Activated CD8-positive, alpha-beta memory T cell treated with anti-CD3 and anti-CD28 coated beads, Interleukin-2, amount 50 U/mL, for 4 hours (primary cell): ENCODE results near the gene LRRC75B.
"Not testable (repeated sequence)": the region's sequence is repeated elsewhere in the genome, so short reads cannot be mapped to it uniquely, and the experiment has no call there.

Experiments used
- DNase-seq: peaks from one replicate; pipeline ENCODE4 v3.0.0-alpha.2; 2020

The LRRC75B gene

DNA sequence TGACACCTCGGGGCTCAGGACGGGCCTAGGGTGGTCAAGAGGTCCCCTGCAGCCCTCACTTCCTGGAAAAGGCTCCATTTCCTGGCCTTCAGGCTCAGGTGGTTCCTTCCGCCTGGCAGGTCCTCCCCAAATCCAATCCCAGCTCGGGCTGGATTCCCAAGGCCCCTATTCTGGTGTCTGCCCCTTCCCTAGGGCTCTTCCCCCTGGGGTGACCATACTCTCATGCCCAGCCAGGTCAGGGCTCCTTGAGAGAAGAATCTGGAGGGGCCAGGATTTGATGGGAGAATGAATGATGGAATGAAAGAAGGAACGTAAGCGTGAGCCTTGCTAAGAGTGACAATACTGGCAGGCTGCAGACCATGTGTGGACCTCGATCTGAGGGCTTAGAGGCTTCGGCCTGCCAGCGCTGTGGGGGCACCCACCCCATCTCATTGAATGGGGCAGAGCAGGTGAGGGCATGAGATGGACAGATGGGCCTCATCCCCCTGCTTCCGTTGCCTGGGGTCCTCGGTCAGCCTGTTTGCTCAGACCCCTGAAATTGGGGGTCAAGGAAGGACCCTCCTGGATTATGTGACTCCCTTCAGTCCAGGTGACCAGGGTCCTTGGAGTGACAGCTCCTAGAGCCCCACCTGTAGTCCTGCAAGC, 9.4 kb upstream of the LRRC75B start:
- not testable (repeated sequence) for DNase-seq

DNA sequence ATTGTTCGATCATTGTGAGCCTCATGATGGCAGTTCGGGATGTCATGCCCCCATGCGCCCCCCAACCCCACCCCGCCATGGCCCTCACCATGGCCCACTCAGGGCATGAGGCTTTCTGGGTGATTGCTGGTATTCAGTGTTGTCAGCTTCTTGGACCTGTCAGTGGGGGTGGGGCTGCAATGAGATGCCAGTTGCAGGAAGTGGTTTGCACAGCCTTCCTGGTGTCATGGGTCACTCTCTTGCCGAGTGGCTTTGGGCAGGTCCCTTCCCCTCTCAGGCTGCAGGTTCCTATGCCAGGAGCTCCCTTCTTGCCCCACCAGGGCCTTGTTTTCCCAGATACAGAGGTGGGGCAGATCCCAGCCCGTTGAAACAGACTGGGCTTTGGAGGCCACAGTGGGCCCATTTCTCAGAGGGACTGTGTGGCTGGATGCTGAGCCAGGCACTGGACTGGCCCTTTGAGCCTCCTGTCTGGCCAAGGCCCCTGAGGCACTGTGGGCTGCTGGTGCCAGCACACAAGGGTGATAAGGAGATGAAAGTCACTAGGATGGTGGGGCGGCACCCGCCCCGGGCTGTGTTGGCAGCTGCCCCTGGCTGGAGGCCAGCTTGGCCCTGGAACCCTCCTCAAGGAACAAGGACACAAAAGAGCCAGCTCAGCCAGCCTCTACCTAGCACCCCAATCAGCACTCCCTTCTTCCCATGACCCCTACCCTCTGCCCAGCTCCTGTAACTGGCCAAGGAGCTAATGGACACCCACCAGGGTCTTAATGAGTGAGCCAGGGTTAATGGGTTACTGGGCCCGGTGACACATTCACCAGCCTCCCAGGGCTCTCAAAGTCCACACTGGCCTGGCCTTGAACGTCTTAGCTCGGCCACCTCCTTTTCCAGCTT, 8.6 kb upstream of the LRRC75B start:
- DNase-seq, result no peak

DNA sequence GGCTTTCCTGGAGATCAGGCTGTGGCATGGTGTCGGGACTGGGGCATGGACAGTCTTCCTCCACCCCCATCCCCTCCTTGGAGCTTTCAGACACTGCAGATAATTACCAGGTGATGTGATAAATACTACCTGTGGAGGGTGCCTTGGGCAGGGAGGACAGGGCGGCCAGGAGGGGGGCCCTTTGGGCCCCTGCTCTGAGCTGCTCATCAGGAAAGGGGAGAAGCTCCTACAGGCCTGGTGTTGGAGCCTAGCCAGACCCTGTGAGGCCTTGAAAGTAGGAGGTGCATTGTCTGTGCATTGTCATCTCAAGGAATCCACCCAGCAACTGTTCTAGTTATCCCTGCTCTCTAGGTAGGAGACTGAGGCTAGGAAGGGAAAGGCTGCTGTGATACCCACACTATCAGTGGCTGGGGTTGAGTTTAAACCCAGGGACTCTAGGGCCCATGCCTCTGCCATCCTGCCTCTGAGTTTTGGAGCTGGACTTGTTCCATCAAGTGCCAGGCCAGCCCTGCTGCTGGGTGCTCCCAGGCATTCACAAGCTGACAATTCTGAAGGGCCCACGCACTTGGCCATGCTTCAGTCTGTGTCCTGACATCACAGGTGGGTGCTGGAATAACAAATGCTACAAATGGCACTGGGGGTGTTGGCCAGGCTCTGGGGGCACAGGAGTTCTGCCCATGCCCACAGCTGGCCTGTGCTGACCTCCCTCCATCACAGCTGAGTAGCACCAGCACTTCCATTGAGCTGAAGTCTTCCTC, 7.3 kb upstream of the LRRC75B start:
- not testable (repeated sequence) for DNase-seq

DNA sequence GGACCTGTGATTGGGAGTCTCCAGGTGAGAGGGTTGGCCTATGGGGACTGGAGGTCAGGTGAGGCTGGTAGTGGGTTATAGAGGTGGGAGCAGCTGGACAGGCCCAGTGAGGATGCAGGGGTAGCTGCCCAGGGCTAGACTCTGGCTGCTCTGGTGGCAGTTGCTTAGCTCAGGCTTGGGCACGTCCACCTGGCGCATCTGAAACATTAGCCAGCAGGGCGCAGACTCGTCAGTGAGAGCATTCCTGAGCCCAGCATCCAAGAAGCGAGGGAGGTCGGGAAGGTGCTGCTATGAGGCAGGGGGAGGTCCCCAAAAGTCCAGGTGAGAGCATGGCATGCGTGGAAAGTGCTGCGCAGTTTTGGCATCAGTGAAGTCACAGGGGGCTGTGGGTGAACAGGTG, 6.6 kb upstream of the LRRC75B start:
- DNase-seq, result no peak

DNA sequence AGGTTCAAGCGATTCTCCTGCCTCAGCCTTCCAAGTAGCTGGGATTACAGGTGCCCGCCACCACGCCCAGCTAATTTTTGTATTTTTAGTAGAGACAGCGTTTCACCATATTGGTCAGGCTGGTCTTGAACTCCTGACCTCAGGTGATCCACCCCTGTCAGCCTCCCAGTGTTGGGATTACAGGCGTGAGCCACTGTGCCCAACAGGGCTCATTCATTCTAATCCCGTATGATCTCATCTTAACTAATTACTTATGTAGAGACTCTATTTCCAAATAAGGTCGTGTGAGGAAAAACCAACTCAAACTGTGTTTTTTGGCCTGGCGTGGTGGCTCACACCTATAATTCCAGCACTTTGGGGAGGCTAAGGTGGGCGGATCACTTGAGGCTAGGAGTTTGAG, 4.2 kb upstream of the LRRC75B start:
- not testable (repeated sequence) for DNase-seq

DNA sequence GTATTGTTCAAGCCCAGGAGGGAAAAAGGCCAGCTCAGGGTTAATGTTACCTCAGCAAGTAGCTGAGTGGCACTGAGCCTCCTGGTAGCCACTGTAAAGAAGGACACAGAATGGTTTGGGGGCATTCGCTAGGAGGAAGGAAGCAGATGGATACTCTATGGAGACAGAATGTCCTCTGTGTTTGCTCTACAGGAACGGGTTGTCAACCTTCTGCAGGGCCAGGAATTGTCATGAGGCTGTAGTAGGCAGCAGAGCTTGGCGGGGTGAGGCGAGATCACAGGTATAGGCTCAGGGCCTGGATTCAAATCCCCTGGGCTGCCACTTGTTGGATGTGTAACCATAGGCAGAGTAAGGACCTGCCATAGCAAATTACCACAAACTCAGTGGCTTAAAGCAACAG, 3.0 kb upstream of the LRRC75B start:
- DNase-seq, result no peak

DNA sequence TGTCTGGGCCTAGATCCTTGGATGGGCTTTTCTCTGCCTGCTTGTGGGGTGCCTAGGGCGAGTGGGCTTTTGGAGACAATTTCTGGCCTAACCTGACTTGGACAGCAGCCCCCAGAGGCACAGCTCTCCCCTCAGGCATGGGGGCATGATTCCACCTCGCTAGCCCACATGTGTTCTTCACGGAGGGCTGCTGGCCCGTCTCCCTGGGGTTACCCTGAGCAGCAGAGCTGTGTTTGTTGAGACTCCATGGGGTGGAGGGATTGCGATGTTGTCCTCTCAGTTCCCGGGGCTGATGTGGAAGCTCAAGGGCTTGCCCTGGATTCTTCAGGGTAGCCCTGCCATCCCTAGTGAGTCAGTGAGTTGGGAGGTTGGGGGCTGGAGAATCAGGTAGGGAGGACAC, 2.4 kb upstream of the LRRC75B start:
- no peak for DNase-seq

DNA sequence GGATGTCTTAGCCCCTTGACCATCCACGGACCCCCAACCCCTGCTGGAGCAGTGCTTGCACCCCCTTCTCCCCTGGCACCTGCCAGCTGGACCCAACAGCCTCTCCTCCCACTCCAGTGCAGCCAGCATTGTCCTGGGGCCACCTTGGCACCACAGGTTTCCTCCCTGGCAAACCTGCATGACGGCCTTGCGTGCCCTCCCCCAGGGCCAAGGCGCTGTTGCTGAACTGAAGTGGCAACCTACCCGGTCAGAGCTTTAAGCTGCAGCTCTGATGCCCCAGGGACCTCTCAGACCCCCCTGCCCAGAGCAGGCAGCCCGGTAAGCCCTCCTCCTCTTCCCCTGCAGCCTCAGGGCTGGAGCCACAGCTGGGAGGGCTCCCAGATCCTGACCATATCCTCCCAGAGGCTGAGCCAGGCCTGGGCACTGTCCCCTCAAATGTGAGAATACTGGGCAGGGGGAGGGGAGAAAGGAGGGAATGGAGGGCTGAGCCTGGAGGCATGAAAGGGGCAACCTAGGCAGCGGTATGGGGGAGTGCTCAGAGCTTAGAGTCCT, 1.8 kb upstream of the LRRC75B start:
- DNase-seq, result no peak

DNA sequence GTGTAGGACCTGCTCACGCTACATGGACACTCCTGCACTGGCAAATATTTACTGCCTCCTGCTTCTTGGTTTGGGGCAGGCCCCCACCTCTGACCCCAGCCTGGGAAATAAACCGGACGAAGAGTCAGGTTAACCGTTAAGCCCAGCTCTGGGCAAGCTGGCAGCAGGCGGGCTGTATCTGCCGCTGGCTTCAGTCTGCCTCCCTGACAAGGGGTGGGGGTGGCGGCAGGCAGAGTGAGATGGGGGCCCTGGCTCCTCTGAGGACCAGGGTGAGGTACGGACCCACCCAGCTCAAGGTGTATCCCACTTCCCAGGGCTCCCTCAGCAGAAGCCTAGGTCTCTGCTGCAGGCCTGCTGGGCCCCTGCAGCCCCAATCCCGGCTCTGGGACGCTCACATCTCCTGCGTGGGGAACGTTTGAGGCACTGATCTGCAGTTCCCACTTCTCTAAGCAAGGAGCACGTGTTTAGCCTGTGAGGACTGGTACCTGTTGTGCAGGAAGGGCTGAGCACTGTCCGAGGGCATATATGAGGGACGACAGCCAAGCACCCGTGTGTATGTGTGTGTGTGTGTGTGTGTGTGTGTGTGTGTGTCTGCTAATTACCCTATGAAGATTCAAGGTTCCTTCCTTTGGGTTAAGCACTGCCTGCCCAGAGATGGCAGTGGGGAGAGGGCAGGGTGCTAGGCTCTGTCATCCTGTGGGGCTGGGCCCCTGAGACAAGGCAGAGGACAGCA, 1.1 kb upstream of the LRRC75B start:
- no peak for DNase-seq

DNA sequence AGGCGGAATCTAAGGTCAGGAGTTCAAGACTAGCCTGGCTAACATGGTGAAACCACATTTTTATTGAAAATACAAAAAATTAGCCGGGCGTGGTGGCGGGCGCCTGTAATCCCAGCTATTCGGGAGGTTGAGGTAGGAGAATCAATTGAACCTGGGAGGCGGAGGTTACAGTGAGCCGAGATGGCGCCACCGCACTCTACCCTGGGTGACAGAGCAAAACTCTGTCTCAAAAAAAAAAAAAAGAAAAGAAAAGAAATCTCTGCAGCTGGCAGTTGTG, 624 bp upstream of the LRRC75B start:
- not testable (repeated sequence) for DNase-seq

DNA sequence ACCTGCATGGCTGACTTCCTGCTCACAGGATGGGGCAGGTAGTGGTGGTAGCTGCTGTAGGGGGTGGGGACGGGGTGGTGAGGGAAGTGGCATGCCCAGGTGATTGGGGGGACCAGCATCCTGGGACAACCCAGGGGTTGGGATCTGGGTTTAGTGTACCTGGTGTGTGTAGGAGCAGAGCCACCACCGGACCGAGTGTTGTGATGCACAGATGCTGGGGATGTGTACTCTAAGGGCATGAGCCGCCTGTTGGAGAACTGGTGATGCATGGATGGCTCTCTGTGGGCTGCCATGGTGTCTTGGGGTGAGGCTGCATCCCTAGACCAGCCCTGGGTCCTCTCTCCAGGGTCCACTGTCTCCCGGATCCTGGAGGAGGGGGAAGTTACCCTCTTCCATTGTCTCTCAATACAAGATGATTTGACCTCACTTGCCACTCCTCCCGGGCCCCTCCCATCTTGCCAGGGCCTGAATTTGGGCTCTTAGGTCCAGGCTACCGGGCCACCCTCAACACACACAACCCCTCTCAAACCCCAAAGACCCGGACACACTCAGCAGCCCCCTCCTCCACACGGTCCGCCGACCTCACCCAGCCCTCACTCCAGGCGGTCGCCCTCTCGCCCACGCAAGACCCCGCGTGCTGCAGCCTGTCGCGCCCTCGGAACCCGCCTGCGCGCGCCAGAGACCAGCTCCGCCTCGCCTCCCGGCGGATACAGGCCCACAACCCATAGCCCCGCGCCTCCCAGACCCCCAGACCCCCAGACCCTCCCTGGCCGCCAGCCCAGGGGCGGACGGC, 619 bp downstream of the LRRC75B start:
- DNase-seq, result no peak

DNA sequence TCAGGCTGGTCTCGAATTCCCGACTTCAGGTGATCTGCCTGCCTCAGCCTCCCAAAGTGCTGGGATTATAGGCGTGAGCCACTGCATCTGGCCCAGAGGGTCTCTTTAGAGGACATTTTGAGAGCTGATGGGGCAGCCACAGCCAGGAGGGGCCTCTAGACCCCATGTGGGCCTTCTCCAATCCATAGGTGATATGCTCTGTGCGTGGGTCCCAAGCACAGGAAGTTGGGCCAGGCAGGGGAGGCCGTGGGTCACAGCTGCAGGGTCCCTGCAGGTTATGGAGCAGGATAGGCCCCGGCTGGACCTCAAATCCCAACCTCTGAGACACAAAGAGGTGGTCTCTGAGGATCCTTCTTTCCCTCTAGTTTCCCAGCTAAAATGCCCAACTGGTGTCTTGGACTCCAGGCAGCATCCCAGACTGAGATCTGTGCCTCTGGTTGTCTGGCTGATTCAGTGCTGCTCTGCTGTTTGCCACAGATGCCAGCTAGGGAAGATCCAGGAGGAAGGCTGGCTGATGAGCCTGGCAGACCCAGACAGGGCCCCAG, 1.5 kb downstream of the LRRC75B start:
- no peak for DNase-seq

DNA sequence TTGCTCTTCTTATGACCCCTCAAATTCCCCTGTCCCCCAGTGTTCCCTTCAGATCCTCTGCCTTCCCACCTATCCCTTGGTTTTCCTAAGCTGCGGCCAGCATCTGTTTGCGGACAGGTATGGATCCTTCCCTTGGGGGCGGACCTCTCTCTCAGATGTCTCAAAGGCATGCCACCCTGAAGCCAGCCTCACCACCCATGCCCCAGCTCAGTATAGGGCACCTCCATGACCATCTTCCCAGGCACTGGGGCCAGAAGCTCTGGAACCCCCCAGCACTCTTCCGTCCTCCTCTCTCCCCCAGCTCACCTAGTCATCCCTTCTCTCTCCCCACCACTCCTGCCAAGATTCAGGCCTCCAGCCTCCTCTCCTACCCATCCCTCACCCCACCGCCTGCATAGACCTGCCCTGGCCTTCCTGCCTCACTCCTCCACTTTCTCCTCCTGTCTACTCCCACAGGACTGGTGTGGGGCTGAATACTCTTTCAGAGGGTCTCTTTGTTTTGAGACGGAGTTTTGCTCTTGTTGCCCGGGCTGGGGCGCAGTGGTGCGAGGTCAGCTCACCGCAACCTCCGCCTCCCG, 2.2 kb downstream of the LRRC75B start:
- no peak for DNase-seq

DNA sequence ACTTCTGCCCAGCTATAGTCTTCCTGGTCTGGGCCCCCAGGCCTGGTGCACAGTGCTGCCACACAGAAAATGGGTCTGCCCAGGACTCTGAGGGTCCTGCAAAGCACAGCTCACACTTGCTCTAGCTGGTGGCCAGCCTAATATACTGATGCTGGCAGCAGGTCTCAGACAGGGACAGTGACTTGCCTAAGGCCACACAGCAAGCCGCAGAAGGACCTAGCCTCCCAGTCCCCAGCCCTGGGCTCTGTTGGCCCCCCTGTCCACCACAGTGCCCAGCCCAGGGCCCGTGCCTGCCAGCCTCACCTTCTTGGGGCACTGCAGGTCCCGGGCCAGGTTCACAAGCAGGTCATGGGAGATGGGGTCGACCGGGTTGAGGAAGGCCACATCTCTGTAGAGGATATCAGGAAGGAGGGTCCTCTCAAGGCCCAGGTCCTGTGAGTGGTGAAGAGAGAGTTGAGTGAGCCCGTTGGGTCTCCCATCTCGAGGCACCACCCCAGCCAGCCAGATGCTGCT, 3.3 kb downstream of the LRRC75B start:
- no peak for DNase-seq

DNA sequence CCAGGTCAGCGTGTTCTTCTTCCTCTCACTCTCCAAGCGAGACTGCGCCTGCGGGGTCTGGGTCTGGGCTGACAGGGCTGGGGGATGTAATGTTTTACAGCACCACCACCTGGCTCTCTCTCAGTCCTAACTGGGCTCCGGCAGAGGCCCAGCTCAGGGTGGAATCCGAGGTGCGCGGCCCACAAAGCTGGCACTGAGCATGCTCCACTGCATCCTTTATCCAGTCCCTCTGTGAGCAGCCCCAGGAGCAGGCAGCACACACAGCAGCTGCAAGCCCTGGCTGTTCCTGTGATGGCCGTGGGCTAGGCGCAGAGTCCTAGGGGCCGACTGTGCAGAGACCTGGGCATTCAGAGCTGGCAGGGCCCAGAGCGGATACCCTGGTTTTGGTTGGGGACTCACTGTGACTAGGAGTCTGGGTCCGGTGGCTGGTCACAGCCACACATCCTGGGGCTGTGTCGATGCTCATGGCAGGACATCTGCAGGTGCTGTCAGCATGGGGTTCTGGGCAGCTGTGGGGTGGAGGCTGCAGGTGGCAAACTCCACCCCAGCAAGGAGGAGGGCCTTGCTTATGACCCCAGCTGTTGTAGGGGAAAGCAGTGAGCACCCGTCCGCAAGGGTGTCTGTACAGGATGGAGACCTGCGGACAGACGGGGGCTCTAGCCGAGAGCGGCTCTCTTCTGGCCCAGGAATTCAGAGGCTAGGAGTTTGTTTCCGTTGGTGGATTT, 4.0 kb downstream of the LRRC75B start:
- DNase-seq, result no peak

DNA sequence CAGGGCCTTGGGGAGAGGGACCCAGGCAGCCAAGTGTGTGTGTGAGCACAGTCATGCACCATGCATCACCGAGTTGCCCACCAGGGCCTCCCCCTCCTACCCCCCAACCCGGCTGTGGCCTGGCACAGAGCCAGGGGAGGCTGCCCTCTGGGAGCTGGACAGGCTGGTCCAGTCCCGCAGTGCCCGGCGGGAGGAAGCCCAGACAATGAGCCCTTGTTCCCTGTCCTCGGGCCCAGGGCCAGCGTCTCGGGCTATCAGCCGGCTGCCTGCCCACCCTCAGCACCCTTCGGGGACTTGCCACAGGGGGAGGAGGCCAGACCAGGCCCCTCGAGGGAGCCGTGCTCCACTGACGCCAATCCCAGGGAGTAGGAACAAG, 4.5 kb downstream of the LRRC75B start:
- DNase-seq, result no peak

DNA sequence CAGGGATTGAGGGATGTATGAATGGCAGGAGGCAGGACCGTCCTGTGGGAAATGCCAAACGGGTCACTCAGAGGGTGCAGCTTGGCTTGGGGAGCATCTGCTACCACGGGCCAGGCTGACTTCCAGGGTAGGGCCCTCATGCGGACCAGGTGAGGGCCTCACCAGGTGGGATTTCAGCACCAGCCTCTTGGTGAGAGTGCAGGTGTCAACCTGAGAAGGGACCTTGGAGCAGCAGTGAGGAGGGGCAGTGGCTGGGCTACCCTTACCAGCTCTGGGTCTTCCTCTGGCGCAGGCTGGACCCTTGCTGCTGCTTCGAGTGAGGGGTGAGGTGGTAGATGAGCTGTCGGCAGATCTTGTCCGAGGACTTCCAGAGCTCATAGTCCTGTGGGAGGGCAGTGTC, 4.9 kb downstream of the LRRC75B start:
- no peak for DNase-seq

DNA sequence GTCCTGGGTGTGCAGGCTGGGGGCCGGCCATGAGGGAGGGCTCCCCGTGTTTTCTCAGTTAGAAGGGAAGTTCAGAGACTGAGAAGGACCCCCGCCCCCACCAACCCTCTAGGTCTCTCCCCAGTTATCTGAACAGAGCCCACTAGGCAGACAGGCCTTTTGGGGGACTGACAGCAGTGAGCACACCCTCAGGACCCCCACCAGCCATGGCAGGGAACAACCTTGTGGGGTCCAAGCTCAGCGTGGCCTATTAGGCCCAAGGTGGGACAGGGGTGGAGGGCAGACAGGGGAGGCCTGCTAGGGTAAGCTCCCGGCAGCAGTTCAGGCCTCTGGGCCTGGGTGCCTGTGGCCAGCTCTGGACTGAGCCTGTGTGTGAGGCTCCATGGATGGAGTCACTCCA, 5.6 kb downstream of the LRRC75B start:
- DNase-seq, result no peak

DNA sequence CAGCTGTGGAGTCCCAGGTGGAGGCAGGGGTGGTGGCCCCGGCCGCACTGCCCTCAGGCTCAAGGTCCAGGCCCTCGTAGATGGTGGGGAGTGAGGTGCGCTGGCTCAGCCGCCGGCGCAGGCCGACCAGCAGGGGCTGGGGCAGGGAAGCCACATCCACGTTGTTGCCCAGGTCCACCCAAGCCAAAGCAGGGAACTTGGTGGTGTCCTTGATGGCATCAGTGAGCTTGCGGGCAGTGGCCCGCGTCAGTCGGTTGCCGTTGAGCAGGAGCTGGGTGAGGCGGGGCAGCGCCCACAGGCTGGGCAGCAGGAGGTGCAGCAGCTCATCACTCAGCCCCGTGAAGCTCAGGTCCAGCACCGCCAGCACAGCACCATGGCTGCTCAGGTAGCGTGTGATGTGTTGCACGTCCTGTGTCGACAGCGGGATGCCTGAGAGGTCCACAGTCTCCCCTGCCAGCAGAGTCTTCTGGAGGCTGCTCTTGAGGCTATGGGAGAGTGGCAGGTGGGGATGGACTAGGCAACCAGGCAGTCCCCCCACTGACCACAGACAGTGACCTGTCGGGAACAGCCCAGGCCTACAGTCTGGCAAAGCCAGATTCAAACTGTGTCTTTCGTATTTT, 6.8 kb downstream of the LRRC75B start:
- DNase-seq, result no peak

DNA sequence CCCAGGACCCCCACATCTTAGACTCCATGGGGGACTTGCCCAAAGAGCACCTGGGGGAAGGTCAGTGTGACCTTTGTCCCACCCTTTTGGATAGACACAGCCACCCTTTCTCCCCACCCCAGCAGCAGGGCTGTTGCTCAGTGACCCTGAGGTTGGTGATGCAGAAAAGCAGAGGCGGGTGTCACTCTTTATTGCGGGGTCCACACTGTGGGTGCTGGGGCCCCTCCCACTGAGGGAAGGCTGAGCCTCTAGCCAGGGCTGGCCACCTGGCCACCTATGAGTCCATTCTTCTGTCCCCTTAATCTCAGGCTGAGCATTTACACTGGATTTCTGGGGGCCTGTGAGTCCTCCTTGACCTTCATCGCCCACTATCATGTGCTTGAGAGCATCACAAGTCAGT, 7.4 kb downstream of the LRRC75B start:
- DNase-seq, result no peak
